ENCODE measurements around the gene JPH2.
"Not testable (repeated sequence)": the region's sequence is repeated elsewhere in the genome, so short reads cannot be mapped to it uniquely, and the experiment has no call there.

Gene JPH2

DNA sequence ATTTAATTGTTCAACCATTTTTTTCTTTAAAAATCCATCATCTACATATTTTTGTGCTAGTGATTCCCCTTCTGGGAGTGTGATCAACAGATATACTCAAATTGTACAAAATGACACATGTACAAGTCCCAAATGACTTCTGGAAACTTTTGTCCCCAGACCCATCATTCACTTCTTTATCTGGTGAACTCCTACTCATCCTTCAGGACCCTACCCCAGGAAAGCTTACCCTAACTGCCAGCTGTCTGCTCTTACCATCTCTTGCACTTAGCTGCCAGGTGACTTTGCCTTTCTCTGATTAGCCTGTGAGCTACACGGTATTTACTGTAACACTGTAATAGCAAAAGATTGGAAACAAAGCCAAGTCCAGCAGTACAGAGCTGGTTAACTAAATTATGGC lies 55.3 kb downstream of the JPH2 start:
- Histone ChIP-seq H3K79me2 (ENCODE audit: insufficient read depth, low read length) (no peaks in the 10 kb centered on the region), H3K4me2 (ENCODE audit: low read depth, low read length, poor library complexity, severe bottlenecking) (no peak overlapping the region), H3K27me3 (ENCODE audit: low read length) (no peaks in the 10 kb centered on the region), H3K9ac (ENCODE audit: low read length) (no peak overlapping the region), H3K36me3 (ENCODE audit: low read length) (no peaks in the 10 kb centered on the region), H2AFZ (ENCODE audit: low read depth, low read length, severe bottlenecking) (no peak overlapping the region), H3K27ac (ENCODE audit: low read depth, low read length) (no peak overlapping the region), H3K9me3 (ENCODE audit: insufficient read depth, low read length) (no peaks in the 10 kb centered on the region), H3F3A (ENCODE audit: insufficient read depth) (no peaks in the 10 kb centered on the region), H4K20me1 (ENCODE audit: low read depth, low read length) (no peaks in the 10 kb centered on the region), H3K9me2 (replicated peaks; ENCODE audit: insufficient read depth, low read length) (no peaks in the 10 kb centered on the region), H3K4me3 (ENCODE audit: insufficient read depth, low read length, poor library complexity, severe bottlenecking) (no peak overlapping the region)
- TF ChIP-seq, protein P1, sequence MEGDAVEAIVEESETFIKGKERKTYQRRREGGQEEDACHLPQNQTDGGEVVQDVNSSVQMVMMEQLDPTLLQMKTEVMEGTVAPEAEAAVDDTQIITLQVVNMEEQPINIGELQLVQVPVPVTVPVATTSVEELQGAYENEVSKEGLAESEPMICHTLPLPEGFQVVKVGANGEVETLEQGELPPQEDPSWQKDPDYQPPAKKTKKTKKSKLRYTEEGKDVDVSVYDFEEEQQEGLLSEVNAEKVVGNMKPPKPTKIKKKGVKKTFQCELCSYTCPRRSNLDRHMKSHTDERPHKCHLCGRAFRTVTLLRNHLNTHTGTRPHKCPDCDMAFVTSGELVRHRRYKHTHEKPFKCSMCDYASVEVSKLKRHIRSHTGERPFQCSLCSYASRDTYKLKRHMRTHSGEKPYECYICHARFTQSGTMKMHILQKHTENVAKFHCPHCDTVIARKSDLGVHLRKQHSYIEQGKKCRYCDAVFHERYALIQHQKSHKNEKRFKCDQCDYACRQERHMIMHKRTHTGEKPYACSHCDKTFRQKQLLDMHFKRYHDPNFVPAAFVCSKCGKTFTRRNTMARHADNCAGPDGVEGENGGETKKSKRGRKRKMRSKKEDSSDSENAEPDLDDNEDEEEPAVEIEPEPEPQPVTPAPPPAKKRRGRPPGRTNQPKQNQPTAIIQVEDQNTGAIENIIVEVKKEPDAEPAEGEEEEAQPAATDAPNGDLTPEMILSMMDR (IDR thresholded peaks at IDR 0.05; ENCODE audit: insufficient read depth, low read length, poor library complexity, severe bottlenecking): no peak
- TF ChIP-seq EZH2phosphoT487 (conservative IDR thresholded peaks at IDR 0.05; ENCODE audit: low read length): no peak

DNA sequence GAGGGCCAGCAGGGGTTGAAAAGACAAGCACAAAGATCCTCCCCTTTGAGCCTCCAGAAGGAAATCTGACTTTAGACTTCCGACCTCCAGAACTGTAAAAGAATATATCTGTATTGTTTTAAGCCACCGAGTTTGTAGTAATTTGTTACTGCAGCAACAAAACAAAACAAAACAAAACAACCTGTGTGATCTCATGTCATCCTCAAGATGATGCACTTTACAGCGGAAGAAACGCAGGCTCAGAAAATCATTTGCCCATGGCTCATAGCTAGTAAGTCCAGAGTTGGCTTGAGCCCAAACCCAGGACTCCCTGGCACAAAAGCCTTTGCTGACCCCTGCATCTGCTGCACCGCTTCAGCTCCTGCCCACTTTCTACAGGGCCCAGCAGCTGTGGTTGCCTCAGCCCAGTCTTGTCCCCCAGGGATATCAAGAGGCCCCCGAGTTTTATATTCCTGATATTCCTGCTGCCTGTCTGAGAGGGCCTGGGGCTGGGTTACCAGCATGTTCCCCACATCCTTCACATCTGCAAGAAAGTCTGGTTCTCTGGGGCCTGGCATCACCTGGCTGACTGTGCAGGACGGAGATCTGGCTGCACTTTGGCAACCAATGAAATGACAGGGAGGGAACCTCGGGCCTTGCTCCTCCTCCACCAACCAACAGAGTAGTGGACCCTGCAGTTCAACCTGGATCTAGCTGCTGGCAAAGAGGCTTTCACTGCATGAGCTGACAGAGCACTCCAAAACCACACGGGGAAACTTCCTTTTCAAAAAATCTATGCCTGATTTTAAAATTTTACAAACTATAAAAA lies 56.9 kb downstream of the JPH2 start:
- Histone ChIP-seq H4K20me1 (ENCODE audit: low read depth, low read length) (no peaks in the 10 kb centered on the region), H3K27me3 (ENCODE audit: low read length) (no peaks in the 10 kb centered on the region), H3F3A (ENCODE audit: insufficient read depth) (no peaks in the 10 kb centered on the region), H3K9me2 (replicated peaks; ENCODE audit: insufficient read depth, low read length) (no peaks in the 10 kb centered on the region), H3K27ac (ENCODE audit: low read depth, low read length) (no peak overlapping the region), H2AFZ (ENCODE audit: low read depth, low read length, severe bottlenecking) (no peak overlapping the region), H3K36me3 (ENCODE audit: low read length) (no peaks in the 10 kb centered on the region), H3K9me3 (ENCODE audit: insufficient read depth, low read length) (no peaks in the 10 kb centered on the region), H3K9ac (ENCODE audit: low read length) (no peak overlapping the region), H3K4me2 (ENCODE audit: low read depth, low read length, poor library complexity, severe bottlenecking) (no peak overlapping the region), H3K79me2 (ENCODE audit: insufficient read depth, low read length) (no peaks in the 10 kb centered on the region), H3K4me3 (ENCODE audit: insufficient read depth, low read length, poor library complexity, severe bottlenecking) (no peak overlapping the region)
- TF ChIP-seq EZH2phosphoT487 (conservative IDR thresholded peaks at IDR 0.05; ENCODE audit: low read length): no peak
- TF ChIP-seq, protein P1 (IDR thresholded peaks at IDR 0.05; ENCODE audit: insufficient read depth, low read length, poor library complexity, severe bottlenecking): no peak

DNA sequence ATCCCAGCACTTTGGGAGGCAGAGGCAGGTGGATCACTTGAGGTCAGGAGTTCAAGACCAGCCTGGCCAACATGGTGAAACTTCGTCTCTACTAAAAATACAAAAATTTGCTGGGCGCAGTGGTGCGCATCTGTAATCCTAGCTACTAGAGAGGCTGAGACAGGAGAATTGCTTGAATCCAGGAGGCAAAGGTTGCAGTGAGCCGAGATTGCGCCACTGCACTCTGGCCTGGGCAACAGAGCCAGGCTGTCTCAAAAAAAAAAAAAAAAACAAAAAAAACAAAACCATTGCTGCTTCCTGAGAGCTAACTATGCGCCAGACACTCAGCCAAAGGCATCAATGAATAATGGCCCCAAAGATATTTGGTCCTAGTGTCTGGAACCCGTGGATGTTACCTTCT lies 57.7 kb downstream of the JPH2 start:
- not testable (repeated sequence) for H3K36me3 ChIP-seq (ENCODE audit: low read length); H3K4me2 ChIP-seq (ENCODE audit: low read depth, low read length, poor library complexity, severe bottlenecking); H3K9me3 ChIP-seq (ENCODE audit: insufficient read depth, low read length); H4K20me1 ChIP-seq (ENCODE audit: low read depth, low read length); H3K9ac ChIP-seq (ENCODE audit: low read length); H3K4me3 ChIP-seq (ENCODE audit: insufficient read depth, low read length, poor library complexity, severe bottlenecking); H2AFZ ChIP-seq (ENCODE audit: low read depth, low read length, severe bottlenecking); H3K79me2 ChIP-seq (ENCODE audit: insufficient read depth, low read length); H3F3A ChIP-seq (ENCODE audit: insufficient read depth); H3K9me2 ChIP-seq (replicated peaks; ENCODE audit: insufficient read depth, low read length); H3K27ac ChIP-seq (ENCODE audit: low read depth, low read length); H3K27me3 ChIP-seq (ENCODE audit: low read length)

DNA sequence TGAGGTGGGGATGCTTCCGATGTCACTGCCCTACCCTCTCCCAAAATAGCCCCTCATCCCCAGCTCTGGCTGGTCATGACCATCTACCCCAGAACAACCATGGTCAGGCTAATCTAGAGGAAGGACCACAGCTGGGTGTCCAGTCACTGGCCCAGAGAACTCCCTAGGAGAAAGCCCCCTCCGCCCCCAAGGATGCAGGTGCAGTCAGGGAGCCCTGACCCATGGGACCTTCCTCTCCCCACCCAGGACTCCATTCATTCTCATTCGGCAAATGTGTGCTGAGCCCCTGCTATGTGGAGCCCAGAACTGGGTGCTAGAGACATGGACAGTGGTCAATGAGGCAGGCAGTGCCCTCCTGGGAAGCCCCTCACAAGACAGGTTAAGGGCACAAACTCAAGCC lies 60.5 kb downstream of the JPH2 start:
- TF ChIP-seq EZH2phosphoT487 (conservative IDR thresholded peaks at IDR 0.05; ENCODE audit: low read length): no peak
- TF ChIP-seq, protein P1 (IDR thresholded peaks at IDR 0.05; ENCODE audit: insufficient read depth, low read length, poor library complexity, severe bottlenecking): no peak
- no peaks in the 10 kb centered on the region for H4K20me1 ChIP-seq (ENCODE audit: low read depth, low read length)
- no peak overlapping the region for H3K4me3 ChIP-seq (ENCODE audit: insufficient read depth, low read length, poor library complexity, severe bottlenecking)
- H3K9ac ChIP-seq (ENCODE audit: low read length): no peak overlapping the region
- H3F3A ChIP-seq (ENCODE audit: insufficient read depth): no peaks in the 10 kb centered on the region
- H3K27me3 ChIP-seq (ENCODE audit: low read length): no peaks in the 10 kb centered on the region
- no peak overlapping the region for H2AFZ ChIP-seq (ENCODE audit: low read depth, low read length, severe bottlenecking)
- no peak overlapping the region for H3K4me2 ChIP-seq (ENCODE audit: low read depth, low read length, poor library complexity, severe bottlenecking)
- H3K36me3 ChIP-seq (ENCODE audit: low read length): no peaks in the 10 kb centered on the region
- no peak overlapping the region for H3K27ac ChIP-seq (ENCODE audit: low read depth, low read length)
- H3K9me3 ChIP-seq (ENCODE audit: insufficient read depth, low read length): no peaks in the 10 kb centered on the region
- no peaks in the 10 kb centered on the region for H3K9me2 ChIP-seq (replicated peaks; ENCODE audit: insufficient read depth, low read length)
- H3K79me2 ChIP-seq (ENCODE audit: insufficient read depth, low read length): no peaks in the 10 kb centered on the region

Measured in SU-DHL-6 (cell line).